HG03520 (cell line): ENCODE measurements around the gene PHKA1.
"Not testable (repeated sequence)": the region's sequence is repeated elsewhere in the genome, so short reads cannot be mapped to it uniquely, and the experiment has no call there.

Experiments used
- ATAC-seq: cut with Tn5 transposase; IDR thresholded peaks from one replicate; pipeline ENCODE4 v1.9.1; 2021; ENCODE audit warnings: mild to moderate bottlenecking, moderate library complexity; ENCODE audit not compliant: unreplicated experiment

Gene PHKA1

GRCh38 chrX:72713599-72714477 lies at the start of gene PHKA1:
PHKA1 (minus strand) TSS chrX:72714306; CDS start chrX:72713880, 426 bp downstream.
- not testable (repeated sequence) for ATAC-seq

GRCh38 chrX:72760454-72760853 lies 46.3 kb upstream of the PHKA1 start:
- ATAC-seq = not testable (repeated sequence)

- not testable (repeated sequence) for ATAC-seq
These were observed 34.4 kb upstream of the PHKA1 start for GRCh38 chrX:72748545-72748944.

GRCh38 chrX:72745546-72745945 lies 31.4 kb upstream of the PHKA1 start:
- not testable (repeated sequence) for ATAC-seq

- ATAC-seq = no peak
These were observed 21.5 kb upstream of the PHKA1 start for GRCh38 chrX:72735561-72735960.

- not testable (repeated sequence) for ATAC-seq
These were observed 19.5 kb upstream of the PHKA1 start for GRCh38 chrX:72733636-72734035.

- no peak for ATAC-seq
These were observed 13.7 kb upstream of the PHKA1 start for GRCh38 chrX:72727846-72728245.

- ATAC-seq = no peak
These were observed 2.7 kb upstream of the PHKA1 start for GRCh38 chrX:72716766-72717165.

- no peak for ATAC-seq
These were observed 1.4 kb upstream of the PHKA1 start for GRCh38 chrX:72715546-72715945.

GRCh38 chrX:72714478-72714916 lies 391 bp upstream of the PHKA1 start:
- no peak for ATAC-seq

- ATAC-seq = no peak
These were observed 976 bp downstream of the PHKA1 start for GRCh38 chrX:72713130-72713529.

GRCh38 chrX:72712094-72712755 lies 1.9 kb downstream of the PHKA1 start:
- ATAC-seq = no peak

- no peak for ATAC-seq
These were observed 8.3 kb downstream of the PHKA1 start for GRCh38 chrX:72705814-72706213.

GRCh38 chrX:72705111-72705510 lies 9.0 kb downstream of the PHKA1 start:
- no peak for ATAC-seq

GRCh38 chrX:72694170-72694569 lies 19.9 kb downstream of the PHKA1 start:
- no peak for ATAC-seq

GRCh38 chrX:72693477-72693876 lies 20.6 kb downstream of the PHKA1 start:
- ATAC-seq = no peak

GRCh38 chrX:72687396-72687795 lies 26.7 kb downstream of the PHKA1 start:
- no peak for ATAC-seq

GRCh38 chrX:72685810-72686456 lies 28.2 kb downstream of the PHKA1 start:
- ATAC-seq = no peak

GRCh38 chrX:72685018-72685417 lies 29.1 kb downstream of the PHKA1 start:
- ATAC-seq = no peak

- no peak for ATAC-seq
These were observed 30.5 kb downstream of the PHKA1 start for GRCh38 chrX:72683631-72684030.

GRCh38 chrX:72676465-72676864 lies 37.6 kb downstream of the PHKA1 start:
- ATAC-seq = no peak

- not testable (repeated sequence) for ATAC-seq
These were observed 40.2 kb downstream of the PHKA1 start for GRCh38 chrX:72673951-72674350.
